HT1080 (cell line): ENCODE results near the gene LRRTM4. TPM values are rescaled to one million over a fixed set of nuclear protein-coding genes. Genes with fewer than 3 reads are reported as not detected.
"Not testable (repeated sequence)": the region's sequence is repeated elsewhere in the genome, so short reads cannot be mapped to it uniquely, and the experiment has no call there.

Source experiments
- DNase-seq: peaks from one replicate; pipeline ENCODE4 v3.0.0-alpha.2; 2015; ENCODE audit warnings: low read depth
- small RNA-seq: library from RNA; depleted of rRNA; stranded (forward); fragments of <200 nt; gene quantifications from one replicate; pipeline ENCODE3, GENCODE V24; 2014
- total RNA-seq: library from RNA; depleted of rRNA; stranded (reverse); fragments of >200 nt; shearing (Covaris generic); gene quantifications from 2 replicates; pipeline ENCODE4 v1.2.3, GENCODE V29; 2014

The LRRTM4 gene
- total RNA-seq, 1 experiment from 2014 or later: 0.03 TPM

DNA sequence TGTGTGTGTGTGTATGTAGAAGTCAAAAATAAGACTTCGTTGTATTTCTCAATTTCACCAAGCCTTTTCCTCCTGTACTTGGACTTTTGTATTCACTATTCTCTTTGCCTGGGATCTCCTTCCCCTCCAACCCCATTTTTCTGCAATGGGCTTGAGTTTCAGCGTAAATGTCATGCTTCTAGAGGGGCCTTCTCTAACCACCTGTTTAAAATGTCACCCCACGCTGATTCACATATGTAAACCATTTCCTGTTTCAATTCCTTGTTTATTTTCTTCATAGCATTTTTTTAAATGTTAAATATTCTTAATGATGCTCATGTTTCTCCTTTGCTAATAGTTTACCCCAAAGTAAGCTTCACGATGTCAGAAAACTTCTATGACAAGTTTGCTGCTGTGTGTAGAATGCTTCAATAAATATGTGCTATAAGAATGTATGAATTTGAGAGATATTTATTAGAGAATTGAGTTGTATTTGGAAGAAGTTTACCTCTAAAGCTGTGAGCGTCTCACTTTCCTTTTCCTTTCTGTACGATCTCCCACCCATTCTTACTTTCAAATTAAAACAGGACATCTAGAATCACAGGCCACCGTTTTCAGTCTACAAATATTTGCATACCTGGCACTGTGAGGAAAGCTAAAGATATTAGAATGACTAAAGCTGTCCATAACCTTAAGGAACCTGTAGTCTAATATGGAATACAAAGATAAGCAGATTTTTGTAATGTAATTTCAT is 762.4 kb downstream of the LRRTM4 start:
- DNase-seq: no peak

DNA sequence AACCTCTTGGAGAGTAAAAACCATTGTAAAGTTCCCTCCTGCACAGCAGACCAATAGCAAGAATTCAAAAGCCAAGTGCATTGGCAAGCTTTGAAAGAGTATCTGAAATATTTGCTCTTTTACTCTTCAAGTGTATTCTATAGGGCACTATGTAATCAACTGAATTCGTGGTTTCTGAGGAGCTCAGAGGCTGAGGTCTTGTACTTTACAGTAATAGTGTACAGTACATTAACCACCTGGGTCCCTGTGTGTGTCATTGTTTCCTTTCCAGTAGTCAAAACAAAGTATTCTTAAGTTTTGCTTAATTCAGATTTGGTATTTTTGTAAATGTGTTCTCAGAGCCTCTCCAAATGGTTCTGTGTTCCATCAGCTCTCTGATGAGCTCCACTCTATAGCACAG is 769.7 kb downstream of the LRRTM4 start:
- DNase-seq: no peak

GRCh38 chr2:76749858-76750257 is 772.3 kb downstream of the LRRTM4 start:
- peak; percentile 56 for DNase-seq

DNA sequence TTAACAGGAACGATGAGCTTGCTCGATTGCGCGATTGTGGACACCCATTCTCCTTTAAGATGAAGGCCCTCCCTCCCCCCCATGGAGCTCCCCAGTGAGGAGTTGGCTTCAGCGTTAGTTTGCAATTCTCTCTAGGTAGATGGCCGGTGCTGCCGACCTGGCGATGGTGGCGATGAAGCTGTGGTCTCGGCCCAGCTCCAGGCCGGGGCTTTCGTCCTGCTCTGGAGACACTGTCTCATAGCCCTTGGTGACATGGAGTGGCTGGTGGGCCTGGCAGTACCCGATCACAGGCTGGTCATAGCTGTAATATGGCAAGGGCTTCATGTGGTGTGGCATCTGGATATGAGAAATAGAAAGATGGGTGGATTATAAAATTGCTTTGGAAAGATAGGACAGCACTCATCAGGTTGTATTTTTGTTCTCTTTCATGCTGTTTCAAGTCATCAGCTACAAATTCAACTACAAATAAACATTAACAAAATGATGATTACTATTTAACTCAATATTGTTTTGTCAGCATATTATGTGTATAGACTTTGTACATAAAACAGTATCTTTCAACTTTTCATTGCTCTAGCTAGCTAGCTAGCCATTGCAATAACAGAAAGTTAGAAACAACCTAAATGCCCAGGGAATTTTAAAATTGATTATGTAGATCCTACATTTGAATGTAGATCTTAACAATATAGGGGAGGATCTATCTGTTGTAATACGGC is 773.4 kb downstream of the LRRTM4 start:
- DNase-seq: no peak

DNA sequence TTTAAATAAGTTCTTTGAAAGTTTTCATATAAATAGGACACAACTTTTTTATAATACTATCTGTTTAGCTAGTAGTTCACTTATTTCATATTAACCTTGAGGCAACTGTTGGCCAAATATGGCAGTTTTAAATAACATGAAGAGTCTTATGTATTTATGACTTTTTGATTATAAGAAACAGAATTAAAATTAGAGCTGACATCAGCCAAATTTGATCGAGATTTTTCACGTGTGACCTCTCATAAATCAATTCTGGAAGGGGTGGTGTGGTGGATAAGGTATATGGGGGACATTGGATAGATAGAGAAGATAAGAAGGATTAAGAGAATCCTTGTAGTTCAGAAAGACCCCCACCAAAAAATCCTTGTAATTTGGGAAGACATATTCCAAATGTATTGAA is 776.6 kb downstream of the LRRTM4 start:
- DNase-seq: no peak

DNA sequence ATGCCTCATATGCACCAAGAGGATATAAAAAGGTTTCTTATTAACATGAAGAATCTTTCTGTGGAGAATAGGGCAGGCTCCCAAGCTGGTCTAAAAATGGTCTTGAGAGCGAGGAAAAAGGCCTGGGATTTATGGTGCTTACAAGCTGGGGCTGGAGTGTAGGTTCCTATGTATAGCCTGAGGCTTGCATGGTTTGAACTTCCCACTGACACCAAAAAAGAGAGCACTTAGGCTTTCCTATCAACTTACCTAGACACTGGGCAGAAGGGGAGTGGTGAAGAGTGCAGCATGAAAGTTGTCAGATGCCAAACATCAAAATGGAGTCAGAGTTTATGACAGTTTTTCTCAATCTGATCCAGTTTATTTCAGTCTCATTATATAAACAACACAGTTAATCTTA is 784.6 kb downstream of the LRRTM4 start:
- no peak for DNase-seq

- no peak for DNase-seq
These were observed 788.4 kb downstream of the LRRTM4 start for GRCh38 chr2:76733736-76734135.

- DNase-seq: no peak
These were observed 791.0 kb downstream of the LRRTM4 start for GRCh38 chr2:76731157-76731556.

DNA sequence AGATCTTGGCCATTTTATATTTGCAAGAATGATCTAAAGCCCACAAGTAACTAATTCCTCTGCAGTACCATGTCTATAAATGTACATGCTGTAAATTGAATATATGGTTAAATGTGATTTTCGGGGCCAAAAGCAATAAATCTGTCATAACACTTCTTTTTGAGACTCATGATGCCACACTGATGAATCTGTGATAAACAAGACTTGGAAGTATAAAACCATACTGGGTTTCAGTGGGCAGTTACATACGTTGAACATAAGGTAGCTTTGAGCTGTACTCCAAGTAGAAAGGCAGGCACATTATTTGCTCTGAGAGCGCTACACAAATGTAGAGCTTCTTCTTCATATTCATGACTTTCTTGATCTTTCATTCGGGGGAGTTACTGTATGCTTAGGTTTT is 792.2 kb downstream of the LRRTM4 start:
- DNase-seq: no peak

DNA sequence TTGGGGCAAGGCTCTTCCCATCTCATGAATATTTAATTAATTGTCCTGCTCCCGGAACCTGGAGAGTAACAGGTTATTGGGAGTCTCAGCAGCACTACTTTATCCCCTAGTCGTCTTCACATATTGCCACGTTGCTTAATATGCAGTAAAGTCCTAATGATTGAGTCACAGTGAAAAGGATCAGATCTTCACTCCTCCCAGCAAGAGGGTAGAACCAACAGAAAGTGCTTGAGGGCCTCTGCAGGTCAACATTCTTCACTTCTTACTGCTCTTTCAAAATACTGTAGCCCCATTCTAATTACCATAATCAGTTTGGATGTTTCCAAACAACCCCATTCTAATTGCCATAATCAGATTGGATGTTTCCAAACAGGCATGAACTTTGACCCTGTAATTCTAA is 801.0 kb downstream of the LRRTM4 start:
- no peak for DNase-seq

DNA sequence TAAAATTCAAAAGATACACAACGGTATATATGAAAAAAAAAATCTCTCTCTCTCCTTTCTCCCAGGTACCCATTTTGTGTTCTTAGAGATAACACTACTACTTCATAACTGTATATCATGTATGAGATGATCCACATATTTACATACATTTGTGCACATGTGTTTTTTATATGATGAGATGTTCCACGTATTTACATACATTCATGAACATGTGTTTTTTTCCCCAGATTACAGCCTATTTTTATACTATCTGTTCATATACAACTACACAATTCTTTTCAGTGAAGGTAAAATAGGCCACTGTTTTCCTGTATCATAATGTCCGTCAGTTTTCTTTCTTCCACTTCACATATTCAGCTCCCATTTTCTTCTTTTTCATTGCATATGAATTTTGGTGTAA is 808.9 kb downstream of the LRRTM4 start:
- DNase-seq: no peak

GRCh38 chr2:76711490-76711889 is 810.7 kb downstream of the LRRTM4 start:
- no peak for DNase-seq

- DNase-seq: no peak
These were observed 821.3 kb downstream of the LRRTM4 start for GRCh38 chr2:76700894-76701293.

GRCh38 chr2:76697998-76698713 is 824.0 kb downstream of the LRRTM4 start:
- DNase-seq: not testable (repeated sequence)

Small RNA genes lying within 50 kb of the gene (small RNA-seq; reads per million reads assigned to genes)
- gene RNA5SP98: 0.07 reads per million
